ENCODE data around the gene SORBS1.

DNA sequence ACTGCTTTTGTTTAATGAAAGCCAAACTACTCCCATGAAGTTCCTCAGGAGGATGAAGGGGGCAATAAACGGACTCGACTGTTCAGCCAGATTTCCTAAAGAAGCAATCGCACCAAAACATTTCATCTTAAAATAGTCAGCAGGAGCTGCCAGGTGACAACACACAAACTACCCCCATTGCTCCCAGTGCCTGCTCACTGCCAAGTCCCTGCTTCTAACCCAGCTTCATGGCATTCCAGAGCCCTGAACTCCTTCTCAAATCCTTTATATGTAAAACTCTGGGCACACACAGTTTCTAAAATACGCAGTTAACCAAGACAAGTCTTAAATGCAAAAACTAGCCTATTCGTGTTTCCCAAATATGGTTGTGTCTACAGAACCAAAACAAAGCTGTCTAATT, 110.0 kb downstream of the SORBS1 start:
- TF ChIP-seq, protein P1, sequence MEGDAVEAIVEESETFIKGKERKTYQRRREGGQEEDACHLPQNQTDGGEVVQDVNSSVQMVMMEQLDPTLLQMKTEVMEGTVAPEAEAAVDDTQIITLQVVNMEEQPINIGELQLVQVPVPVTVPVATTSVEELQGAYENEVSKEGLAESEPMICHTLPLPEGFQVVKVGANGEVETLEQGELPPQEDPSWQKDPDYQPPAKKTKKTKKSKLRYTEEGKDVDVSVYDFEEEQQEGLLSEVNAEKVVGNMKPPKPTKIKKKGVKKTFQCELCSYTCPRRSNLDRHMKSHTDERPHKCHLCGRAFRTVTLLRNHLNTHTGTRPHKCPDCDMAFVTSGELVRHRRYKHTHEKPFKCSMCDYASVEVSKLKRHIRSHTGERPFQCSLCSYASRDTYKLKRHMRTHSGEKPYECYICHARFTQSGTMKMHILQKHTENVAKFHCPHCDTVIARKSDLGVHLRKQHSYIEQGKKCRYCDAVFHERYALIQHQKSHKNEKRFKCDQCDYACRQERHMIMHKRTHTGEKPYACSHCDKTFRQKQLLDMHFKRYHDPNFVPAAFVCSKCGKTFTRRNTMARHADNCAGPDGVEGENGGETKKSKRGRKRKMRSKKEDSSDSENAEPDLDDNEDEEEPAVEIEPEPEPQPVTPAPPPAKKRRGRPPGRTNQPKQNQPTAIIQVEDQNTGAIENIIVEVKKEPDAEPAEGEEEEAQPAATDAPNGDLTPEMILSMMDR (IDR thresholded peaks at IDR 0.05; ENCODE audit: poor library complexity, severe bottlenecking), result no peak
- TF ChIP-seq EZH2 (IDR thresholded peaks at IDR 0.05; ENCODE audit: borderline replicate concordance, insufficient read depth, low read length, poor library complexity, severe bottlenecking) (no peak), TAF1 (IDR thresholded peaks at IDR 0.05; ENCODE audit: low read depth) (no peak), POLR2AphosphoS5 (IDR thresholded peaks at IDR 0.05) (no peak), RAD21 (conservative IDR thresholded peaks at IDR 0.05) (no peak), SMC3 (conservative IDR thresholded peaks at IDR 0.05; ENCODE audit: poor library complexity) (no peak), EP300 (conservative IDR thresholded peaks at IDR 0.05; ENCODE audit: poor library complexity, severe bottlenecking) (no peak)
- TF ChIP-seq, protein P2, sequence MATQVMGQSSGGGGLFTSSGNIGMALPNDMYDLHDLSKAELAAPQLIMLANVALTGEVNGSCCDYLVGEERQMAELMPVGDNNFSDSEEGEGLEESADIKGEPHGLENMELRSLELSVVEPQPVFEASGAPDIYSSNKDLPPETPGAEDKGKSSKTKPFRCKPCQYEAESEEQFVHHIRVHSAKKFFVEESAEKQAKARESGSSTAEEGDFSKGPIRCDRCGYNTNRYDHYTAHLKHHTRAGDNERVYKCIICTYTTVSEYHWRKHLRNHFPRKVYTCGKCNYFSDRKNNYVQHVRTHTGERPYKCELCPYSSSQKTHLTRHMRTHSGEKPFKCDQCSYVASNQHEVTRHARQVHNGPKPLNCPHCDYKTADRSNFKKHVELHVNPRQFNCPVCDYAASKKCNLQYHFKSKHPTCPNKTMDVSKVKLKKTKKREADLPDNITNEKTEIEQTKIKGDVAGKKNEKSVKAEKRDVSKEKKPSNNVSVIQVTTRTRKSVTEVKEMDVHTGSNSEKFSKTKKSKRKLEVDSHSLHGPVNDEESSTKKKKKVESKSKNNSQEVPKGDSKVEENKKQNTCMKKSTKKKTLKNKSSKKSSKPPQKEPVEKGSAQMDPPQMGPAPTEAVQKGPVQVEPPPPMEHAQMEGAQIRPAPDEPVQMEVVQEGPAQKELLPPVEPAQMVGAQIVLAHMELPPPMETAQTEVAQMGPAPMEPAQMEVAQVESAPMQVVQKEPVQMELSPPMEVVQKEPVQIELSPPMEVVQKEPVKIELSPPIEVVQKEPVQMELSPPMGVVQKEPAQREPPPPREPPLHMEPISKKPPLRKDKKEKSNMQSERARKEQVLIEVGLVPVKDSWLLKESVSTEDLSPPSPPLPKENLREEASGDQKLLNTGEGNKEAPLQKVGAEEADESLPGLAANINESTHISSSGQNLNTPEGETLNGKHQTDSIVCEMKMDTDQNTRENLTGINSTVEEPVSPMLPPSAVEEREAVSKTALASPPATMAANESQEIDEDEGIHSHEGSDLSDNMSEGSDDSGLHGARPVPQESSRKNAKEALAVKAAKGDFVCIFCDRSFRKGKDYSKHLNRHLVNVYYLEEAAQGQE (IDR thresholded peaks at IDR 0.05; ENCODE audit: borderline replicate concordance), result no peak

Data from neural cell (in vitro differentiated cells).